GM12878 (cell line): ENCODE measurements around the gene TMEM167B. TPM values are rescaled to one million over a fixed set of nuclear protein-coding genes. Genes with fewer than 3 reads are reported as not detected.

Experiments
- BCL11A ChIP-seq: IDR thresholded peaks from 2 replicates; pipeline ENCODE4 v1.6.1; 2011; ENCODE audit warnings: low read depth, low read length
- CHD2 ChIP-seq: IDR thresholded peaks from 2 replicates; pipeline ENCODE4 v1.6.1; 2011; ENCODE audit warnings: low read depth, low read length, improper control_type of control experiment, borderline replicate concordance
- ETV6 ChIP-seq, 2 experiments: fragments of 450-650 bp in 1 of 2; IDR thresholded peaks in 1 of 2; conservative IDR thresholded peaks in 1 of 2; 2 replicates each; pipeline ENCODE4 v1.6.1; 2014; ENCODE audit warnings: antibody characterized with exemption in 1 of 2, borderline replicate concordance in 1 of 2, low read depth in 1 of 2, mild to moderate bottlenecking in 1 of 2, moderate library complexity in 1 of 2
- EZH2 ChIP-seq: IDR thresholded peaks from 2 replicates; pipeline ENCODE4 v1.6.1; 2012; ENCODE audit warnings: low read depth, mild to moderate bottlenecking, control low read depth, inconsistent platforms, low read length, borderline replicate concordance; ENCODE audit not compliant: control insufficient read depth
- FOXM1 ChIP-seq: IDR thresholded peaks from 2 replicates; pipeline ENCODE4 v1.6.1; 2012; ENCODE audit warnings: low read depth, mild to moderate bottlenecking, inconsistent platforms, low read length, moderate library complexity
- HCFC1 ChIP-seq: fragments of 150-350 bp; IDR thresholded peaks from 2 replicates; pipeline ENCODE4 v1.6.1; 2014; ENCODE audit warnings: low read length
- HDAC6 ChIP-seq: fragments of 200-600 bp; sonication (generic); IDR thresholded peaks from one replicate; pipeline ENCODE4 v1.8.0; 2017; ENCODE audit warnings: antibody characterized with exemption; ENCODE audit not compliant: unreplicated experiment
- HSF1 ChIP-seq: fragments of 150-350 bp; IDR thresholded peaks from 2 replicates; pipeline ENCODE4 v1.6.1; 2014; ENCODE audit warnings: mild to moderate bottlenecking, low read depth, low read length
- MEF2B ChIP-seq: fragments of 450-650 bp; IDR thresholded peaks from 2 replicates; pipeline ENCODE4 v1.6.1; 2018; ENCODE audit warnings: mild to moderate bottlenecking, moderate library complexity; ENCODE audit not compliant: partially characterized antibody, poor library complexity, severe bottlenecking
- MXI1 ChIP-seq: fragments of 150-350 bp; IDR thresholded peaks from 2 replicates; pipeline ENCODE4 v1.6.1; 2011; ENCODE audit warnings: low read depth, mild to moderate bottlenecking, inconsistent platforms, low read length, improper control_type of control experiment
- NR2C1 ChIP-seq: fragments of 450-650 bp; IDR thresholded peaks from 2 replicates; pipeline ENCODE4 v1.6.1; 2017; ENCODE audit warnings: antibody characterized with exemption, mild to moderate bottlenecking, moderate library complexity
- SMARCA5 ChIP-seq: fragments of 450-650 bp; IDR thresholded peaks from 2 replicates; pipeline ENCODE4 v1.6.1; 2017; ENCODE audit warnings: mild to moderate bottlenecking
- TAF1 ChIP-seq: IDR thresholded peaks from 2 replicates; pipeline ENCODE4 v1.6.1; 2011; ENCODE audit warnings: mild to moderate bottlenecking, low read depth, low read length, borderline replicate concordance
- ZNF207 ChIP-seq: fragments of 450-650 bp; IDR thresholded peaks from 2 replicates; pipeline ENCODE4 v1.6.1; 2014; ENCODE audit warnings: antibody characterized with exemption, mild to moderate bottlenecking, borderline replicate concordance
- polyA plus RNA-seq, 11 experiments: library from polyadenylated mRNA; depleted of rRNA in 4 of 11; unstranded in 6 of 11; stranded (reverse) in 5 of 11; fragments of >200 nt; fragmentation: Nextera tagmentation in 4 of 11; fragmentation: Illumina TruSeq in 1 of 11; extraction: Ambion mirVana in 4 of 11; extraction: Trizol in 1 of 11; gene quantifications; 1 replicate in 1 of 11; 2 replicates in 10 of 11; pipeline versions ENCODE4 v1.2.1 to v1.2.3, GENCODE V29; 2011 to 2016; ENCODE audit warnings: inconsistent platforms in 2 of 11, missing spikeins in 2 of 11, low read depth in 1 of 11
- total RNA-seq, 4 experiments: library from RNA; depleted of rRNA in 3 of 4; stranded (reverse); fragments of >200 nt in 3 of 4; fragmentation: Illumina TruSeq in 1 of 4; extraction: Trizol in 1 of 4; gene quantifications; 2 replicates each; pipeline versions ENCODE4 v1.2.1 to v1.2.3, GENCODE V29; 2013 to 2021

The TMEM167B gene
- total and polyA plus RNA-seq, 10 of the 15 experiments (the other 5 are each of a cell fraction or from before 2014, with no cell fraction given) = 15.6 to 26.1 (median 21.1) TPM

GRCh38 chr1:109090196-109091077, at the start of gene TMEM167B (continued):
- TF ChIP-seq HDAC6 (no peak), TAF1 (peak; percentile 75; the same call in 1 of the 2 replicates), ZNF207 (peak; percentile 93), MXI1 (peak; percentile 75), MEF2B (peak; percentile 64), HSF1 (no peak), NR2C1 (peak; percentile 52; the same call in 1 of the 2 replicates), BCL11A (0 out of 2 replicates have a peak, but pooled peaks have one; percentile 8), FOXM1 (no peak), HCFC1 (peak; percentile 83), CHD2 (peak; percentile 60), ETV6 (conservative IDR thresholded peaks at IDR 0.05 in 1 of 2, IDR thresholded peaks at IDR 0.05 in 1 of 2; ENCODE audit: borderline replicate concordance in 1 of 2, low read depth in 1 of 2) (no peak), EZH2 (no peak), SMARCA5 (peak; percentile 70; the same call in 1 of the 2 replicates)
